Endothelial cell of umbilical vein (primary cell): ENCODE data around the gene PRXL2A. TPM values are rescaled to one million over a fixed set of nuclear protein-coding genes. Genes with fewer than 3 reads are reported as not detected.

Experiments used
- BruUV-seq: library from RNA; stranded (reverse); fragments of 400-500 nt; replicated peaks from 2 replicates; lab custom pipeline; 2021; lab: Mats Ljungman, UMichigan
- CTCF ChIA-PET: fragments of 300-600, 350-600 bp; sonication (Branson Sonifier 250); formaldehyde crosslinking; loops from one replicate; lab custom pipeline; 2021; ENCODE audit warnings: antibody characterized with exemption, inconsistent platforms; lab: Charles Lee
- POLR2A ChIA-PET: fragments of 300-600, 350-600 bp; sonication (Branson Sonifier 250); formaldehyde crosslinking; loops from one replicate; lab custom pipeline; 2021; ENCODE audit warnings: antibody characterized with exemption, inconsistent platforms; lab: Charles Lee
- DNase-seq: peaks from one replicate; pipeline ENCODE4 v3.0.0-alpha.2; 2011; ENCODE audit warnings: low read depth, low spot score
- FAIRE-seq: peaks from 2 replicates; lab custom pipeline; 2011; peaks lifted over from hg19 to GRCh38; lab: Jason Lieb, UNC
- H2AFZ ChIP-seq: 2 replicates; pipeline ENCODE4 v1.6.0; 2012; ENCODE audit warnings: low read depth, low read length, control low read depth, inconsistent platforms
- H3K27ac ChIP-seq: 2 replicates; pipeline ENCODE4 v1.5.1; 2011; ENCODE audit warnings: low read depth, mild to moderate bottlenecking, control low read depth, low read length, moderate library complexity; ENCODE audit not compliant: insufficient read depth
- H3K27me3 ChIP-seq, 2 experiments: 2 replicates each; pipeline versions ENCODE4 v1.6.0 to v1.6.1; 2011; ENCODE audit warnings: low read length in 2 of 2, mixed read lengths in 1 of 2; ENCODE audit not compliant: control insufficient read depth in 2 of 2, insufficient read depth in 2 of 2
- H3K36me3 ChIP-seq, 2 experiments: 2 replicates in 1 of 2; 3 replicates in 1 of 2; pipeline ENCODE4 v1.5.1; 2011; ENCODE audit warnings: low read length in 2 of 2, mild to moderate bottlenecking in 1 of 2, moderate library complexity in 1 of 2; ENCODE audit not compliant: control insufficient read depth in 2 of 2, insufficient read depth in 2 of 2; ENCODE audit errors: extremely low read depth in 1 of 2
- H3K4me1 ChIP-seq: 3 replicates; pipeline ENCODE4 v1.5.1; 2011; ENCODE audit warnings: mild to moderate bottlenecking, low read length; ENCODE audit not compliant: control insufficient read depth, insufficient read depth; ENCODE audit errors: extremely low read depth
- H3K4me2 ChIP-seq: 2 replicates; pipeline ENCODE4 v1.6.1; 2011; ENCODE audit warnings: low read length, control low read depth, mixed read lengths; ENCODE audit not compliant: insufficient read depth
- H3K4me3 ChIP-seq, 3 experiments: fragments of 200-600 bp in 1 of 3; sonication (generic), shearing (Covaris generic) in 1 of 3; replicated peaks in 1 of 3; 2 replicates each; pipeline ENCODE4 v1.5.1; 2011 to 2016; ENCODE audit warnings: control low read depth in 3 of 3, low read length in 3 of 3, mild to moderate bottlenecking in 2 of 3, inconsistent platforms in 1 of 3, low read depth in 1 of 3, moderate library complexity in 1 of 3; ENCODE audit not compliant: insufficient read depth in 1 of 3
- H3K79me2 ChIP-seq: 2 replicates; pipeline ENCODE4 v1.6.0; 2012; ENCODE audit warnings: low read length, inconsistent platforms; ENCODE audit not compliant: control insufficient read depth, insufficient read depth
- H3K9ac ChIP-seq: replicated peaks from 2 replicates; pipeline ENCODE3; 2011; ENCODE audit warnings: low read length, control low read depth; ENCODE audit not compliant: insufficient read depth; ENCODE audit errors: extremely low read depth
- H3K9me1 ChIP-seq: replicated peaks from 3 replicates; pipeline ENCODE4 v1.6.0; 2011; ENCODE audit warnings: mild to moderate bottlenecking, low read length; ENCODE audit not compliant: control insufficient read depth, insufficient read depth; ENCODE audit errors: extremely low read depth
- H3K9me3 ChIP-seq: replicated peaks from 2 replicates; pipeline ENCODE4 v1.5.1; 2012; ENCODE audit warnings: low read length, inconsistent platforms; ENCODE audit not compliant: control insufficient read depth, insufficient read depth
- H4K20me1 ChIP-seq: replicated peaks from 2 replicates; pipeline ENCODE3; 2011; ENCODE audit warnings: mild to moderate bottlenecking, low read length; ENCODE audit not compliant: control insufficient read depth, insufficient read depth; ENCODE audit errors: extremely low read depth
- CTCF ChIP-seq, 2 donors: IDR thresholded peaks; 1 replicate in 1 of 2; 2 replicates in 1 of 2; pipeline ENCODE4 v1.5.1; 2011; ENCODE audit warnings: low read length in 2 of 2, mild to moderate bottlenecking in 2 of 2, moderate library complexity in 2 of 2, control low read depth in 1 of 2, inconsistent platforms in 1 of 2, low read depth in 1 of 2; ENCODE audit not compliant: insufficient read depth in 1 of 2; ENCODE audit errors: extremely low read depth in 1 of 2
- EZH2 ChIP-seq: IDR thresholded peaks from 2 replicates; pipeline ENCODE4 v1.6.1; 2012; ENCODE audit warnings: borderline replicate concordance, low read depth, mild to moderate bottlenecking, moderate library complexity, low read length, inconsistent platforms; ENCODE audit not compliant: severe bottlenecking
- FOS ChIP-seq: IDR thresholded peaks from 2 replicates; pipeline ENCODE4 v1.6.1; 2011; ENCODE audit warnings: mild to moderate bottlenecking, low read length, moderate library complexity, borderline replicate concordance; ENCODE audit not compliant: insufficient read depth
- GATA2 ChIP-seq: IDR thresholded peaks from 2 replicates; pipeline ENCODE4 v1.7.0; 2011; ENCODE audit warnings: low read depth, mild to moderate bottlenecking, moderate library complexity, mixed read lengths, low read length; ENCODE audit not compliant: insufficient read length, insufficient read depth
- JUN ChIP-seq: IDR thresholded peaks from 2 replicates; pipeline ENCODE4 v1.6.1; 2011; ENCODE audit warnings: borderline replicate concordance, low read depth; ENCODE audit not compliant: insufficient read length, insufficient read depth
- MYC ChIP-seq: IDR thresholded peaks from one replicate; pipeline ENCODE4 v1.6.1; 2011; ENCODE audit warnings: mild to moderate bottlenecking, low read depth, low read length
- POLR2A ChIP-seq: IDR thresholded peaks from 2 replicates; pipeline ENCODE4 v1.6.1; 2012; ENCODE audit warnings: low read depth, mild to moderate bottlenecking, control low read depth, low read length
- POLR2AphosphoS5 ChIP-seq: IDR thresholded peaks from 2 replicates; pipeline ENCODE4 v1.6.1; 2012; ENCODE audit warnings: low read depth, mild to moderate bottlenecking, control low read depth, low read length, moderate library complexity; ENCODE audit not compliant: insufficient read depth
- dilution Hi-C: fragments of 300-500 bp; cut with MboI; formaldehyde crosslinking; loops from one replicate; pipeline ENCODE4 v1.15.0; 2019; ENCODE audit warnings: low sequenced_read_pairs; ENCODE audit not compliant: extremely low pct_ligation_motif_present
- intact Hi-C: fragments of 100-400 bp; cut with micrococcal nuclease; formaldehyde crosslinking; loops from one replicate; pipeline ENCODE4 v1.10.0; 2022
- polyA plus RNA-seq, 4 experiments: library from polyadenylated mRNA; depleted of rRNA in 3 of 4; stranded (reverse) in 3 of 4; unstranded in 1 of 4; fragments of >200 nt; gene quantifications; 2 replicates each; pipeline versions ENCODE4 v1.2.1 to v1.2.3, GENCODE V29; 2011 to 2012; ENCODE audit warnings: missing spikeins in 1 of 4
- total RNA-seq: library from RNA; stranded (reverse); gene quantifications from 2 replicates; pipeline ENCODE4 v1.2.3, GENCODE V29; 2021
- TF ChIP-seq, protein P1 (sequence below): IDR thresholded peaks from 2 replicates; pipeline ENCODE4 v1.6.1; 2011; ENCODE audit not compliant: insufficient read depth, insufficient read length

The PRXL2A gene
- total and polyA plus RNA-seq, 2 donors (not counting 3 experiments of a cell fraction or from before 2014, with no cell fraction given): 113 to 321 TPM

- Histone ChIP-seq H3K27ac (peak overlapping the region; percentile 93), H3K36me3 (peaks cover 0 to 4% of the 10 kb centered on the region in 2 experiments), H3K4me3 (no peak overlapping the region), H4K20me1 (no peaks in the 10 kb centered on the region), H2AFZ (no peak overlapping the region), H3K79me2 (peaks cover 70% of the 10 kb centered on the region), H3K9me3 (no peaks in the 10 kb centered on the region), H3K4me1 (peaks cover 72% of the 10 kb centered on the region), H3K27me3 (no peaks in the 10 kb centered on the region), H3K9me1 (no peaks in the 10 kb centered on the region), H3K9ac (peak overlapping the region; percentile 78), H3K4me2 (peak overlapping the region; percentile 77)
- CTCF ChIA-PET: interaction anchor here (1.5 to 3.3 kb wide), 6 partner anchors 11 to 98 kb away, joined by 3 to 29 read pairs (median 7); no protein-coding TSS in a partner anchor
- intact Hi-C loops (loop anchor here (1.0 to 5.0 kb wide), 4 partner anchors 23 to 209 kb away; no protein-coding TSS in a partner anchor), dilution Hi-C loops (no loop called here)
- FAIRE-seq (no peak), DNase-seq (peak; percentile 52)
- POLR2A ChIA-PET: no interaction called here
- no TSS peak for BruUV-seq
- TF ChIP-seq CTCF (IDR thresholded peaks at IDR 0.05; ENCODE audit: extremely low read depth in 1 of 2, insufficient read depth in 1 of 2, low read depth in 1 of 2, low read length in 2 of 2) (no peak), MYC (no peak), EZH2 (no peak), FOS (no peak), POLR2A (no peak), POLR2AphosphoS5 (no peak), GATA2 (no peak), JUN (no peak)
- TF ChIP-seq, protein P1, sequence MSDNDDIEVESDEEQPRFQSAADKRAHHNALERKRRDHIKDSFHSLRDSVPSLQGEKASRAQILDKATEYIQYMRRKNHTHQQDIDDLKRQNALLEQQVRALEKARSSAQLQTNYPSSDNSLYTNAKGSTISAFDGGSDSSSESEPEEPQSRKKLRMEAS: no peak
These were observed 3.4 kb downstream of the PRXL2A start for GRCh38 chr10:80411681-80412220.
